Tibial artery (tissue), 4 donors: ENCODE measurements around the gene TLR9.

Experiments used
- DNase-seq, 2 donors: peaks; one replicate each; pipeline ENCODE4 v3.0.0-alpha.2; 2019
- H3K27ac ChIP-seq, 2 donors: fragments of 200-600 bp; sonication (generic) in 1 of 2; 1 replicate in 1 of 2; 2 replicates in 1 of 2; pipeline ENCODE4 v1.5.1; 2018 to 2019; ENCODE audit warnings: mild to moderate bottlenecking in 1 of 2
- H3K27me3 ChIP-seq, 2 donors: fragments of 200-600 bp; sonication (generic) in 1 of 2; one replicate each; pipeline versions ENCODE4 v1.5.1 to v1.6.0; 2016 to 2019
- H3K36me3 ChIP-seq, 3 donors: fragments of 200-600 bp; sonication (generic) in 2 of 3; one replicate each; pipeline ENCODE4 v1.5.1; 2016 to 2019; ENCODE audit warnings: mild to moderate bottlenecking in 2 of 3
- H3K4me1 ChIP-seq, 4 donors: fragments of 200-600 bp; sonication (generic) in 2 of 4; 1 replicate in 3 of 4; 2 replicates in 1 of 4; pipeline ENCODE4 v1.5.1; 2016 to 2019
- H3K4me3 ChIP-seq, 2 donors: fragments of 200-600 bp; sonication (generic) in 1 of 2; 1 replicate in 1 of 2; 2 replicates in 1 of 2; pipeline ENCODE4 v1.5.1; 2018 to 2019; ENCODE audit warnings: mild to moderate bottlenecking in 2 of 2
- H3K9me3 ChIP-seq, 3 donors: fragments of 200-600 bp; sonication (generic) in 1 of 3; one replicate each; pipeline ENCODE4 v1.5.1; 2016 to 2019
- CTCF ChIP-seq, 2 experiments: fragments of 200-600 bp in 1 of 2; fragments of 450-650 bp in 1 of 2; IDR thresholded peaks; one replicate each; pipeline ENCODE4 v1.5.1; 2017 to 2019; ENCODE audit warnings: antibody characterized with exemption in 2 of 2, mild to moderate bottlenecking in 1 of 2, moderate library complexity in 1 of 2
- intact Hi-C: fragments of 100-400 bp; cut with DNase I; formaldehyde crosslinking; loops from one replicate; pipeline ENCODE4 v1.15.0; 2023; ENCODE audit warnings: low total_unique reads

TLR9 gene

GRCh38 chr3:52233108-52233591 lies 7.7 kb upstream of the TLR9 start:
- intact Hi-C loops = loop anchor here (5.0 kb wide), 1 partner anchor 109 kb away; no protein-coding TSS in a partner anchor
- H3K27ac ChIP-seq = no peak overlapping the region
- H3K4me1 ChIP-seq = peaks cover 0 to 42% (median 30%) of the 10 kb centered on the region in 4 donors
- no peak for TF ChIP-seq CTCF (IDR thresholded peaks at IDR 0.05)
- H3K27me3 ChIP-seq = no peaks in the 10 kb centered on the region
- no peak overlapping the region for H3K4me3 ChIP-seq
- H3K36me3 ChIP-seq = peaks cover 30 to 69% (median 52%) of the 10 kb centered on the region in 3 donors
- DNase-seq = peak in 1 of 2 donors; percentile 53
- no peaks in the 10 kb centered on the region for H3K9me3 ChIP-seq

- Histone ChIP-seq H3K27ac (no peak overlapping the region), H3K4me1 (peaks cover 0 to 35% (median 24%) of the 10 kb centered on the region in 4 donors), H3K27me3 (no peaks in the 10 kb centered on the region), H3K4me3 (no peak overlapping the region), H3K9me3 (no peaks in the 10 kb centered on the region), H3K36me3 (peaks cover 30 to 76% (median 56%) of the 10 kb centered on the region in 3 donors)
- DNase-seq = peak in 1 of 2 donors; percentile 37
- intact Hi-C loops = loop anchor here (5.0 kb wide), 1 partner anchor 110 kb away; no protein-coding TSS in a partner anchor
- TF ChIP-seq CTCF (IDR thresholded peaks at IDR 0.05) = no peak
Observed at GRCh38 chr3:52232279-52233107, 7.0 kb upstream of the TLR9 start.

GRCh38 chr3:52231502-52232278 lies 6.2 kb upstream of the TLR9 start:
- DNase-seq = peak in 1 of 2 donors; percentile 52
- H3K4me1 ChIP-seq = peaks cover 0 to 27% (median 16%) of the 10 kb centered on the region in 4 donors

GRCh38 chr3:52230889-52231499 lies 5.5 kb upstream of the TLR9 start:
- Histone ChIP-seq H3K36me3 (peaks cover 30 to 85% (median 56%) of the 10 kb centered on the region in 3 donors), H3K4me3 (no peak overlapping the region), H3K9me3 (no peaks in the 10 kb centered on the region), H3K27ac (no peak overlapping the region), H3K27me3 (no peaks in the 10 kb centered on the region), H3K4me1 (peaks cover 0 to 22% (median 10%) of the 10 kb centered on the region in 4 donors)
- no peak for DNase-seq
- intact Hi-C loops = loop anchor here (5.0 kb wide), 1 partner anchor 111 kb away; no protein-coding TSS in a partner anchor
- no peak for TF ChIP-seq CTCF (IDR thresholded peaks at IDR 0.05)

More at GRCh38 chr3:52231502-52232278, 6.2 kb upstream of the TLR9 start:
- Histone ChIP-seq H3K27me3 (no peaks in the 10 kb centered on the region), H3K27ac (no peak overlapping the region), H3K9me3 (no peaks in the 10 kb centered on the region), H3K4me3 (no peak overlapping the region), H3K36me3 (peaks cover 30 to 84% (median 56%) of the 10 kb centered on the region in 3 donors)
- peak; percentile 74 to 75 for TF ChIP-seq CTCF (IDR thresholded peaks at IDR 0.05)
- intact Hi-C loops = loop anchor here (5.0 kb wide), 1 partner anchor 111 kb away; no protein-coding TSS in a partner anchor

- intact Hi-C loops = loop anchor here (5.0 kb wide), 1 partner anchor 112 kb away; no protein-coding TSS in a partner anchor
- H3K9me3 ChIP-seq = no peaks in the 10 kb centered on the region
- no peak for TF ChIP-seq CTCF (IDR thresholded peaks at IDR 0.05)
- no peak for DNase-seq
- H3K27me3 ChIP-seq = no peaks in the 10 kb centered on the region
- H3K36me3 ChIP-seq = peaks cover 30 to 85% (median 56%) of the 10 kb centered on the region in 3 donors
- H3K4me1 ChIP-seq = peaks cover 0 to 17% (median 7%) of the 10 kb centered on the region in 4 donors
- no peak overlapping the region for H3K4me3 ChIP-seq
- no peak overlapping the region for H3K27ac ChIP-seq
Observed at GRCh38 chr3:52230461-52230860, 5.0 kb upstream of the TLR9 start.
